ENCODE results near the gene CORIN.
A peak's percentile ranks its signal among the peaks of the same experiment; 100 is the strongest.
"Not testable (repeated sequence)": the region's sequence is repeated elsewhere in the genome, so short reads cannot be mapped to it uniquely, and the experiment has no call there.

The CORIN gene

GRCh38 chr4:47718696-47719095 lies 119.2 kb downstream of the CORIN start:
- DNase-seq: no peak

GRCh38 chr4:47717188-47717587 lies 120.7 kb downstream of the CORIN start:
- DNase-seq: no peak

GRCh38 chr4:47715716-47716416 lies 122.0 kb downstream of the CORIN start:
- no peak for DNase-seq

- no peak for DNase-seq
Observed at GRCh38 chr4:47714269-47714668, 123.6 kb downstream of the CORIN start.

- no peak for DNase-seq
Observed at GRCh38 chr4:47713129-47713834, 124.6 kb downstream of the CORIN start.

- no peak for DNase-seq
Observed at GRCh38 chr4:47711646-47712045, 126.2 kb downstream of the CORIN start.

- DNase-seq: no peak
Observed at GRCh38 chr4:47711183-47711582, 126.7 kb downstream of the CORIN start.

GRCh38 chr4:47706352-47706751 lies 131.5 kb downstream of the CORIN start:
- not testable (repeated sequence) for DNase-seq

GRCh38 chr4:47705326-47705981 lies 132.4 kb downstream of the CORIN start:
- peak; percentile 51 for DNase-seq

GRCh38 chr4:47704693-47705325 lies 133.1 kb downstream of the CORIN start:
- peak; percentile 83 for DNase-seq

- no peak for DNase-seq
Observed at GRCh38 chr4:47703956-47704355, 133.9 kb downstream of the CORIN start.

GRCh38 chr4:47703008-47703407 lies 134.9 kb downstream of the CORIN start:
- DNase-seq: no peak

- DNase-seq: no peak
Observed at GRCh38 chr4:47701286-47701685, 136.6 kb downstream of the CORIN start.

- no peak for DNase-seq
Observed at GRCh38 chr4:47698837-47699236, 139.0 kb downstream of the CORIN start.

- no peak for DNase-seq
Observed at GRCh38 chr4:47696823-47697222, 141.0 kb downstream of the CORIN start.

GRCh38 chr4:47695260-47695659 lies 142.6 kb downstream of the CORIN start:
- no peak for DNase-seq

- DNase-seq: no peak
Observed at GRCh38 chr4:47694322-47694721, 143.5 kb downstream of the CORIN start.

- DNase-seq: peak; percentile 30
Observed at GRCh38 chr4:47692691-47693090, 145.2 kb downstream of the CORIN start.

GRCh38 chr4:47691757-47692383 lies 146.0 kb downstream of the CORIN start:
- not testable (repeated sequence) for DNase-seq

- DNase-seq: no peak
Observed at GRCh38 chr4:47690611-47691010, 147.3 kb downstream of the CORIN start.

GRCh38 chr4:47686294-47686872 lies 151.5 kb downstream of the CORIN start:
- no peak for DNase-seq

- DNase-seq: no peak
Observed at GRCh38 chr4:47675806-47676205, 162.1 kb downstream of the CORIN start.

- DNase-seq: no peak
Observed at GRCh38 chr4:47674144-47674543, 163.7 kb downstream of the CORIN start.
